Measurements from ENCODE around the gene NKG7.

Gene NKG7

GRCh38 chr19:51396175-51396574 lies 23.7 kb upstream of the NKG7 start:
- no peak overlapping the region for H3K27ac ChIP-seq
- DNase-seq (ENCODE audit: low read depth, low spot score) = no peak
- no peak for TF ChIP-seq POLR2AphosphoS5 (IDR thresholded peaks at IDR 0.05; ENCODE audit: borderline replicate concordance, low read depth, low read length)
- TF ChIP-seq FOXP2 (optimal IDR thresholded peaks at IDR 0.05; ENCODE audit: control extremely low read depth, extremely low read length, insufficient read depth) = no peak
- no peak for TF ChIP-seq EZH2 (IDR thresholded peaks at IDR 0.05)
- no peak overlapping the region for H3K4me3 ChIP-seq
- H3K9me3 ChIP-seq (ENCODE audit: low read depth, low read length) = no peaks in the 10 kb centered on the region
- no peaks in the 10 kb centered on the region for H3K36me3 ChIP-seq (ENCODE audit: insufficient read depth, low read length)
- no peak overlapping the region for H3K9ac ChIP-seq (ENCODE audit: insufficient read length)

DNA sequence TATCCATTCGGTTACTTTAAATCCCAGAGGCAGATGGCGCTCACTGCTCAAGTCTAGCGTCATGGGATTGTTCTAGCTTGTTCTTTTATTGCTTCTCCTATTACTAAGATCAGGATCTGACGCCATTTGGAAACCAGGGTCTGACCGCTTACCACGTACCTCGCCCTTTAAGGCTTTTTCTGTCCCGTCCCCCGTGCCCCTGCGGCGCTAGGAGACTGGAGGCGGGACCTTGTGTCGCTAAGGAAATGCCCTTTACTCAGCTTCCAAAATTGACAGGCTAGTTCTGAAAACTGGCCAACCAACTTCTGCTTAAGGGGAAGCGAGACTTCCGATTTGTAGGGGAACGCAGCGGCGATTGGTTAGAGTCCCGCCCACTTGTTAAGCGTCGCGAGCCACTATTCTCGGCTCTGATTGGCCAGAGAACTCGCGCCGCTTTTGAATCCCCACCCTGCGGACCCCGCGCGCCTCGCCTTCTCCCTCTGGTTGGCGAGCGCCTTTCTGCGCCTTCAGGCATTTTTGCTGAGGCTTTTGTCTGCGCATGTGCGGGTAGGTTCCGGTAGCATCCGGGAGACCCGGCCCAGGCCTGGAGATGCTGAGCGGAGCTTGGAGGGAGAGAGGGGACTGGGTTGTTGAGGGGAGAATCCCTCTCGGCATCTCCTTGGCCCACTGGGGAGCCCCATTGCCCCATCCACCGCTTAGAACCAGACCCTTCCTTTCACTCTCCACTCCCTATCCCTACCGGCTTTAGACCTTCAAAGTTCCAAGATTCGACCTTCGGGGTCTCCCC lies 21.8 kb upstream of the NKG7 start:
- no peak for TF ChIP-seq EZH2 (IDR thresholded peaks at IDR 0.05)
- TF ChIP-seq POLR2AphosphoS5 (IDR thresholded peaks at IDR 0.05; ENCODE audit: borderline replicate concordance, low read depth, low read length) = no peak
- TF ChIP-seq FOXP2 (optimal IDR thresholded peaks at IDR 0.05; ENCODE audit: control extremely low read depth, extremely low read length, insufficient read depth) = no peak
- Histone ChIP-seq H3K4me3 (0 out of 2 replicates have a peak overlapping the region, but pooled peaks have one; percentile 0), H3K36me3 (ENCODE audit: insufficient read depth, low read length) (no peaks in the 10 kb centered on the region), H3K9ac (ENCODE audit: insufficient read length) (no peak overlapping the region), H3K9me3 (ENCODE audit: low read depth, low read length) (no peaks in the 10 kb centered on the region), H3K27ac (no peak overlapping the region)
- DNase-seq (ENCODE audit: low read depth, low spot score) = no peak

GRCh38 chr19:51392701-51393100 lies 20.2 kb upstream of the NKG7 start:
- H3K9ac ChIP-seq (ENCODE audit: insufficient read length) = no peak overlapping the region
- no peak for TF ChIP-seq EZH2 (IDR thresholded peaks at IDR 0.05)
- TF ChIP-seq FOXP2 (optimal IDR thresholded peaks at IDR 0.05; ENCODE audit: control extremely low read depth, extremely low read length, insufficient read depth) = no peak
- no peak for TF ChIP-seq POLR2AphosphoS5 (IDR thresholded peaks at IDR 0.05; ENCODE audit: borderline replicate concordance, low read depth, low read length)

DNA sequence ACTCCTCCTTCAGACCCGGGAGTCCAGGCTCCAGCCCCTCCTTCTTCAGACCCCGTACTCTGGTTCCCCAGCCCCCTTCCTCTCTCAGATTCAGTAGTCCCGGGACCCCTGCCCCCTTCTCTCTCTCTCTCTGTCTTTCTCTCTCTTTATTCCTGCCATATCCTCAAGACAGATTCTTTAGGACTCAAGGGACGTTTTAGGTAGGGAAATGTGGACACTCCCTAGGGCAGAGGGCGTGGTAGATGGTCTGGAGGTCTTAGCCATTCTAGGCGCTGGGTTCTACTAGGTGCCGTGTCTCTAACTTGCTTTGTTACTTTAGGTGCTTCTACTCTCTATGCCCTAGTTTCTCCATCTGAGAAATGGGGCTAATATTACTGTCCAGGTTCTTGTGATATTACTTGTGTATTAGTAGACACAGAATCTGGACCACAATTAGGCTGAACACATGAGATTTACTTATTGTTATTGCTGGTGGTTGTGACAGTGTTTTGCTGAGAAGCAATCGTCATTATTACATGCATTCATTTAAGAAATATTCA lies 18.7 kb upstream of the NKG7 start:
- H3K9me3 ChIP-seq (ENCODE audit: low read depth, low read length) = no peaks in the 10 kb centered on the region
- no peak overlapping the region for H3K27ac ChIP-seq
- DNase-seq (ENCODE audit: low read depth, low spot score) = no peak
- no peaks in the 10 kb centered on the region for H3K36me3 ChIP-seq (ENCODE audit: insufficient read depth, low read length)
- no peak overlapping the region for H3K9ac ChIP-seq (ENCODE audit: insufficient read length)
- no peak overlapping the region for H3K4me3 ChIP-seq
- TF ChIP-seq POLR2AphosphoS5 (IDR thresholded peaks at IDR 0.05; ENCODE audit: borderline replicate concordance, low read depth, low read length) (no peak), FOXP2 (optimal IDR thresholded peaks at IDR 0.05; ENCODE audit: control extremely low read depth, extremely low read length, insufficient read depth) (no peak), EZH2 (IDR thresholded peaks at IDR 0.05) (no peak)

More at GRCh38 chr19:51392701-51393100, 20.2 kb upstream of the NKG7 start:
- Histone ChIP-seq H3K4me3 (no peak overlapping the region), H3K9me3 (ENCODE audit: low read depth, low read length) (no peaks in the 10 kb centered on the region), H3K27ac (no peak overlapping the region), H3K36me3 (ENCODE audit: insufficient read depth, low read length) (no peaks in the 10 kb centered on the region)
- DNase-seq (ENCODE audit: low read depth, low spot score) = no peak

- Histone ChIP-seq H3K27ac (no peak overlapping the region), H3K4me3 (no peak overlapping the region), H3K9ac (ENCODE audit: insufficient read length) (no peak overlapping the region), H3K9me3 (ENCODE audit: low read depth, low read length) (no peaks in the 10 kb centered on the region), H3K36me3 (ENCODE audit: insufficient read depth, low read length) (no peaks in the 10 kb centered on the region)
- no peak for TF ChIP-seq EZH2 (IDR thresholded peaks at IDR 0.05)
- no peak for TF ChIP-seq POLR2AphosphoS5 (IDR thresholded peaks at IDR 0.05; ENCODE audit: borderline replicate concordance, low read depth, low read length)
- TF ChIP-seq FOXP2 (optimal IDR thresholded peaks at IDR 0.05; ENCODE audit: control extremely low read depth, extremely low read length, insufficient read depth) = no peak
- DNase-seq (ENCODE audit: low read depth, low spot score) = no peak
Observed at GRCh38 chr19:51389143-51389542, 16.7 kb upstream of the NKG7 start.

GRCh38 chr19:51387924-51388389 lies 15.5 kb upstream of the NKG7 start, which contains the start of gene LIM2:
Gene LIM2 (minus strand): TSS chr19:51387974. CDS start chr19:51387443, 531 bp downstream.
- Histone ChIP-seq H3K4me3 (no peak within 1 kb of the TSS), H3K9ac (ENCODE audit: insufficient read length) (no peak within 1 kb of the TSS), H3K27ac (no peak within 1 kb of the TSS), H3K36me3 (ENCODE audit: insufficient read depth, low read length) (no peaks in the 10 kb centered on the region), H3K9me3 (ENCODE audit: low read depth, low read length) (no peaks in the 10 kb centered on the region)
- no peak for DNase-seq (ENCODE audit: low read depth, low spot score)
- TF ChIP-seq EZH2 (IDR thresholded peaks at IDR 0.05) = no peak
- TF ChIP-seq POLR2AphosphoS5 (IDR thresholded peaks at IDR 0.05; ENCODE audit: borderline replicate concordance, low read depth, low read length) = no peak
- TF ChIP-seq FOXP2 (optimal IDR thresholded peaks at IDR 0.05; ENCODE audit: control extremely low read depth, extremely low read length, insufficient read depth) = no peak

DNA sequence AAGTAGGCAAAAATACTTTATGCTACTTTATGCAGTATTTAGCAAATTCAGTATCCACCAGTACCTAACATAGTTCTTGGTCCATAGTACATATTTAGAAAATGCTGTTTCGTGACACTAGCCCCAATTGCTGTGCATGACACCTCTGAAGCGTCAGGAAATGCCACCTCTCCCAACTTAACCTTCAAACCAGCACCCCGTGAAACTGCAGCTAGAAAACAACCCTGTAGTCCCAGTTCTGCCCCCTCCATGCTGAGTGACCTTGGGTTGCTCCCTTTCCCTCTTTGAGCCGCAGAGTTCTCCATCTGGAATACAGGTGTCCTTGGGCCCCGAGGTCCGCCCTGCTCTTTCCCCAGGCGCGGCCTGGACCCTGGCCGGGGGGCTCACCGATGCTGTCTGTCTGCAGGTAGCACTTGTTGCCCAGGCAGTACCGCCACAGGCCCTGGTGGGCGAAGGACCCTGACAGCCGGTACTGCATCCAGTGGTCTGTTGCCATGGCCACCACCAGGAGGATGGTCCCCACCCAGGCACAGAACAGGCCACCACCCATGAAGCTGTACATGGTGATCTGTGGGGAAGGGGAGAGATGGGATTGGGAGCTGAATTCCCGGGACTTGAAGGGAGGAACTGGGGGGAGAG lies 14.5 kb upstream of the NKG7 start:
- no peak for DNase-seq (ENCODE audit: low read depth, low spot score)
- no peaks in the 10 kb centered on the region for H3K36me3 ChIP-seq (ENCODE audit: insufficient read depth, low read length)
- H3K27ac ChIP-seq = no peak overlapping the region
- no peak overlapping the region for H3K9ac ChIP-seq (ENCODE audit: insufficient read length)
- no peak overlapping the region for H3K4me3 ChIP-seq
- no peaks in the 10 kb centered on the region for H3K9me3 ChIP-seq (ENCODE audit: low read depth, low read length)
- TF ChIP-seq FOXP2 (optimal IDR thresholded peaks at IDR 0.05; ENCODE audit: control extremely low read depth, extremely low read length, insufficient read depth) (no peak), EZH2 (IDR thresholded peaks at IDR 0.05) (no peak), POLR2AphosphoS5 (IDR thresholded peaks at IDR 0.05; ENCODE audit: borderline replicate concordance, low read depth, low read length) (no peak)

DNA sequence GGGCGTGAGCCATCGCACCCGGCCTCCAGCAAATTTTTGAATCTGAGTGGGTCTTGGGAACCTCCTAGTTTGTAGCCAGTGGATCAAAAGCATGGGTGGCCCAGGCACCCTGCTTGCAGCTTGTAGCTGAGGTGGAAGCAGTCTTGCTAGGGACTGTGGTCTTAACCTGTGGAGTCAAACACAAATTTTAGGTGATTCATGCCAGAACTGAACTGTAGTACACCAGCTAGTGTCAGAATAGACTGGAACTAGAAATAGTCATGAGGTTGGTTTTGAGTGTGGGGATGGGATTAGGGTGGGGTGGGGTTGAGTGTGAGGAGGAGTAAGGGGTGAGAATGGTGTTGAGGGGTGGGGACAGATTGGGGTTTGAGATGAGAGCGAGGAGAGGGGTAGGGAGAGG lies 9.6 kb upstream of the NKG7 start:
- Histone ChIP-seq H3K27ac (no peak overlapping the region), H3K9me3 (ENCODE audit: low read depth, low read length) (no peaks in the 10 kb centered on the region), H3K36me3 (ENCODE audit: insufficient read depth, low read length) (no peaks in the 10 kb centered on the region), H3K4me3 (no peak overlapping the region), H3K9ac (ENCODE audit: insufficient read length) (no peak overlapping the region)
- no peak for TF ChIP-seq EZH2 (IDR thresholded peaks at IDR 0.05)
- TF ChIP-seq FOXP2 (optimal IDR thresholded peaks at IDR 0.05; ENCODE audit: control extremely low read depth, extremely low read length, insufficient read depth) = no peak
- no peak for TF ChIP-seq POLR2AphosphoS5 (IDR thresholded peaks at IDR 0.05; ENCODE audit: borderline replicate concordance, low read depth, low read length)
- no peak for DNase-seq (ENCODE audit: low read depth, low spot score)

All from SK-N-MC (cell line).